NOMO-1 (cell line): ENCODE results near the gene PLCXD1.
"Not testable (repeated sequence)": the region's sequence is repeated elsewhere in the genome, so short reads cannot be mapped to it uniquely, and the experiment has no call there.

Experiments
- DNase-seq, 2 experiments: peaks; one replicate each; lab custom pipeline; 2025; ENCODE audit not compliant: unreplicated experiment in 2 of 2; lab: John Stamatoyannopoulos, UW

The PLCXD1 gene

GRCh38 chrX:281166-281999, at the start of gene PLCXD1:
PLCXD1 (plus strand) TSS chrX:281381; CDS start chrX:284188, 2,807 bp downstream.
- DNase-seq = no peak

- DNase-seq = not testable (repeated sequence)
Measured at GRCh38 chrX:231637-232277, 49.4 kb upstream of the PLCXD1 start.

- DNase-seq = not testable (repeated sequence)
Measured at GRCh38 chrX:232278-232655, 48.9 kb upstream of the PLCXD1 start.

GRCh38 chrX:236201-236600, 45.0 kb upstream of the PLCXD1 start:
- not testable (repeated sequence) for DNase-seq

GRCh38 chrX:250965-251364, 30.2 kb upstream of the PLCXD1 start:
- no peak for DNase-seq

- not testable (repeated sequence) for DNase-seq
Measured at GRCh38 chrX:251396-252243, 29.6 kb upstream of the PLCXD1 start.

GRCh38 chrX:252244-252956, 28.8 kb upstream of the PLCXD1 start:
- DNase-seq = no peak

GRCh38 chrX:252957-253291, 28.3 kb upstream of the PLCXD1 start:
- DNase-seq = no peak

- DNase-seq = no peak
Measured at GRCh38 chrX:253451-254297, 27.5 kb upstream of the PLCXD1 start.

GRCh38 chrX:254630-255215, 26.5 kb upstream of the PLCXD1 start:
- DNase-seq = no peak

- no peak for DNase-seq
Measured at GRCh38 chrX:255923-256331, 25.3 kb upstream of the PLCXD1 start.

- not testable (repeated sequence) for DNase-seq
Measured at GRCh38 chrX:257054-257453, 24.1 kb upstream of the PLCXD1 start.

- no peak for DNase-seq
Measured at GRCh38 chrX:257681-258289, 23.4 kb upstream of the PLCXD1 start.

- no peak for DNase-seq
Measured at GRCh38 chrX:258291-259040, 22.7 kb upstream of the PLCXD1 start.

- DNase-seq = no peak
Measured at GRCh38 chrX:259692-260355, 21.4 kb upstream of the PLCXD1 start.

GRCh38 chrX:261167-261918, 19.8 kb upstream of the PLCXD1 start:
- no peak for DNase-seq

- no peak for DNase-seq
Measured at GRCh38 chrX:261919-262352, 19.2 kb upstream of the PLCXD1 start.
